HG02981 (cell line): ENCODE measurements around the gene FHOD3.
"Not testable (repeated sequence)": the region's sequence is repeated elsewhere in the genome, so short reads cannot be mapped to it uniquely, and the experiment has no call there.

Source experiments
- ATAC-seq: cut with Tn5 transposase; IDR thresholded peaks from one replicate; pipeline ENCODE4 v1.9.1; 2021; ENCODE audit warnings: mild to moderate bottlenecking, moderate library complexity; ENCODE audit not compliant: unreplicated experiment

Gene FHOD3

GRCh38 chr18:36348331-36348730, 50.8 kb downstream of the FHOD3 start:
- ATAC-seq: no peak

GRCh38 chr18:36348971-36349417, 51.5 kb downstream of the FHOD3 start:
- ATAC-seq: no peak

GRCh38 chr18:36349552-36349951, 52.0 kb downstream of the FHOD3 start:
- no peak for ATAC-seq

- ATAC-seq: no peak
Measured at GRCh38 chr18:36350251-36350651, 52.7 kb downstream of the FHOD3 start.

GRCh38 chr18:36350839-36351469, 53.4 kb downstream of the FHOD3 start:
- ATAC-seq: no peak

GRCh38 chr18:36352384-36352783, 54.9 kb downstream of the FHOD3 start:
- ATAC-seq: no peak

- ATAC-seq: no peak
Measured at GRCh38 chr18:36354989-36355388, 57.5 kb downstream of the FHOD3 start.

GRCh38 chr18:36355511-36355910, 58.0 kb downstream of the FHOD3 start:
- ATAC-seq: no peak

- not testable (repeated sequence) for ATAC-seq
Measured at GRCh38 chr18:36356741-36357140, 59.2 kb downstream of the FHOD3 start.

GRCh38 chr18:36358141-36358540, 60.6 kb downstream of the FHOD3 start:
- ATAC-seq: no peak

GRCh38 chr18:36360256-36360909, 62.9 kb downstream of the FHOD3 start:
- no peak for ATAC-seq

GRCh38 chr18:36364911-36365624, 67.6 kb downstream of the FHOD3 start:
- no peak for ATAC-seq

- ATAC-seq: no peak
Measured at GRCh38 chr18:36365836-36366775, 68.6 kb downstream of the FHOD3 start.

GRCh38 chr18:36366994-36367839, 69.7 kb downstream of the FHOD3 start:
- ATAC-seq: peak; percentile 60

GRCh38 chr18:36368889-36369288, 71.4 kb downstream of the FHOD3 start:
- no peak for ATAC-seq

- no peak for ATAC-seq
Measured at GRCh38 chr18:36372903-36373311, 75.4 kb downstream of the FHOD3 start.

- no peak for ATAC-seq
Measured at GRCh38 chr18:36374262-36374661, 76.7 kb downstream of the FHOD3 start.

- ATAC-seq: no peak
Measured at GRCh38 chr18:36375118-36375517, 77.6 kb downstream of the FHOD3 start.

- no peak for ATAC-seq
Measured at GRCh38 chr18:36376361-36376760, 78.8 kb downstream of the FHOD3 start.

- no peak for ATAC-seq
Measured at GRCh38 chr18:36377626-36378025, 80.1 kb downstream of the FHOD3 start.
